ENCODE results near the gene NOL4L.

DNA sequence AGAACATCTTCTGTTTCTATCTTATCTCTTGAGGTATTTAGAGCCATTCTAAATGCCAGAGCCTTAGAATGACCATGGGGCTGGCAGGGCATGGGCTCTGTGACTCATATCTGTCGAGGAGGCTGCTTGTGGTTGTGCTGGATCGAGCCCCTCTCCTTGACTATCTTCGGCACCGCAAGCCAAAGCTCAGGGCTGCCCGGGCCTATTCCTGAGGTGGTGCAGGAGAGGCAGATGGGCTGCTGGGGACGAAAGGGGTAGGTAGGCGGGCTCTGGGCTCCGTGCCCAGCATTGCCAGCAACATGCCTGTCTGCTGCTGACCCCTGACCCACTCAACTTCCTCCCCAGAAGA lies 89.9 kb downstream of the NOL4L start:
- TF ChIP-seq, protein P1, sequence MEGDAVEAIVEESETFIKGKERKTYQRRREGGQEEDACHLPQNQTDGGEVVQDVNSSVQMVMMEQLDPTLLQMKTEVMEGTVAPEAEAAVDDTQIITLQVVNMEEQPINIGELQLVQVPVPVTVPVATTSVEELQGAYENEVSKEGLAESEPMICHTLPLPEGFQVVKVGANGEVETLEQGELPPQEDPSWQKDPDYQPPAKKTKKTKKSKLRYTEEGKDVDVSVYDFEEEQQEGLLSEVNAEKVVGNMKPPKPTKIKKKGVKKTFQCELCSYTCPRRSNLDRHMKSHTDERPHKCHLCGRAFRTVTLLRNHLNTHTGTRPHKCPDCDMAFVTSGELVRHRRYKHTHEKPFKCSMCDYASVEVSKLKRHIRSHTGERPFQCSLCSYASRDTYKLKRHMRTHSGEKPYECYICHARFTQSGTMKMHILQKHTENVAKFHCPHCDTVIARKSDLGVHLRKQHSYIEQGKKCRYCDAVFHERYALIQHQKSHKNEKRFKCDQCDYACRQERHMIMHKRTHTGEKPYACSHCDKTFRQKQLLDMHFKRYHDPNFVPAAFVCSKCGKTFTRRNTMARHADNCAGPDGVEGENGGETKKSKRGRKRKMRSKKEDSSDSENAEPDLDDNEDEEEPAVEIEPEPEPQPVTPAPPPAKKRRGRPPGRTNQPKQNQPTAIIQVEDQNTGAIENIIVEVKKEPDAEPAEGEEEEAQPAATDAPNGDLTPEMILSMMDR (IDR thresholded peaks at IDR 0.05) = no peak
- no peak for TF ChIP-seq POLR2A (IDR thresholded peaks at IDR 0.05)

Measured in thyroid gland (tissue), 4 donors.